Mesenchymal stem cell (in vitro differentiated cells and primary cell): Measurements from ENCODE around the gene APP.

ENCODE experiments used
- DNase-seq: peaks from one replicate; pipeline ENCODE4 v3.0.0-alpha.2; 2013
- H2AFZ ChIP-seq: one replicate; pipeline ENCODE4 v1.6.1; 2013; ENCODE audit warnings: low read depth, mild to moderate bottlenecking, control low read depth, inconsistent platforms, low read length, moderate library complexity
- H2AK5ac ChIP-seq: 2 replicates; pipeline ENCODE4 v1.6.1; 2013; ENCODE audit warnings: low read length, moderate library complexity, mild to moderate bottlenecking, inconsistent platforms; ENCODE audit not compliant: severe bottlenecking
- H2BK120ac ChIP-seq: one replicate; pipeline ENCODE4 v1.6.1; 2013; ENCODE audit warnings: low read depth, mild to moderate bottlenecking, inconsistent platforms, low read length, moderate library complexity
- H2BK12ac ChIP-seq, 2 experiments: one replicate each; pipeline ENCODE4 v1.6.1; 2013; ENCODE audit warnings: inconsistent platforms in 2 of 2, low read length in 2 of 2, mild to moderate bottlenecking in 2 of 2, moderate library complexity in 2 of 2, control low read depth in 1 of 2
- H2BK15ac ChIP-seq: one replicate; pipeline ENCODE4 v1.6.1; 2013; ENCODE audit warnings: mild to moderate bottlenecking, low read depth, inconsistent platforms; ENCODE audit not compliant: poor library complexity, severe bottlenecking
- H2BK5ac ChIP-seq: 2 replicates; pipeline ENCODE4 v1.6.1; 2013; ENCODE audit warnings: low read depth, mild to moderate bottlenecking, low read length, control low read depth, inconsistent platforms; ENCODE audit not compliant: poor library complexity, severe bottlenecking
- H3K14ac ChIP-seq, 2 experiments: one replicate each; pipeline ENCODE4 v1.6.1; 2013; ENCODE audit warnings: inconsistent platforms in 2 of 2, low read length in 2 of 2, control low read depth in 1 of 2, mild to moderate bottlenecking in 1 of 2, moderate library complexity in 1 of 2
- H3K18ac ChIP-seq, 2 experiments: one replicate each; pipeline ENCODE4 v1.6.1; 2013; ENCODE audit warnings: inconsistent platforms in 2 of 2, low read length in 2 of 2, control low read depth in 1 of 2, low read depth in 1 of 2, mild to moderate bottlenecking in 1 of 2
- H3K23ac ChIP-seq, 2 experiments: one replicate each; pipeline ENCODE4 v1.6.1; 2013; ENCODE audit warnings: inconsistent platforms in 2 of 2, low read length in 2 of 2, mild to moderate bottlenecking in 2 of 2, moderate library complexity in 2 of 2, control low read depth in 1 of 2
- H3K27ac ChIP-seq: 2 replicates; pipeline ENCODE4 v1.5.1; 2013; ENCODE audit warnings: mild to moderate bottlenecking, moderate library complexity, low read length, control low read depth, inconsistent platforms; ENCODE audit not compliant: poor library complexity, severe bottlenecking
- H3K27me3 ChIP-seq, 2 experiments: 2 replicates each; pipeline versions ENCODE4 v1.6.1 to v1.7.0; 2013; ENCODE audit warnings: low read length in 2 of 2, mild to moderate bottlenecking in 2 of 2, moderate library complexity in 2 of 2, control low read depth in 1 of 2, inconsistent platforms in 1 of 2; ENCODE audit not compliant: control insufficient read depth in 1 of 2, insufficient read depth in 1 of 2
- H3K36me3 ChIP-seq, 2 experiments: 2 replicates each; pipeline versions ENCODE4 v1.6.1 to v1.7.0; 2013; ENCODE audit warnings: low read length in 2 of 2, control low read depth in 1 of 2, inconsistent platforms in 1 of 2, low read depth in 1 of 2, mild to moderate bottlenecking in 1 of 2; ENCODE audit not compliant: insufficient read depth in 2 of 2, control insufficient read depth in 1 of 2
- H3K4ac ChIP-seq, 2 experiments: one replicate each; pipeline ENCODE4 v1.6.1; 2013; ENCODE audit warnings: inconsistent platforms in 2 of 2, low read length in 2 of 2, mild to moderate bottlenecking in 2 of 2, moderate library complexity in 2 of 2, control low read depth in 1 of 2, low read depth in 1 of 2
- H3K4me1 ChIP-seq: 2 replicates; pipeline ENCODE4 v1.6.1; 2013; ENCODE audit warnings: low read depth, low read length, control low read depth; ENCODE audit not compliant: control insufficient read depth, insufficient read depth
- H3K4me2 ChIP-seq: 2 replicates; pipeline ENCODE4 v1.6.1; 2013; ENCODE audit warnings: low read length, mild to moderate bottlenecking, inconsistent platforms; ENCODE audit not compliant: poor library complexity, severe bottlenecking
- H3K4me3 ChIP-seq, 2 experiments: 2 replicates each; pipeline versions ENCODE4 v1.5.1 to v1.7.0; 2013; ENCODE audit warnings: low read length in 2 of 2, mild to moderate bottlenecking in 2 of 2, control low read depth in 1 of 2, low read depth in 1 of 2; ENCODE audit not compliant: insufficient read depth in 1 of 2
- H3K79me1 ChIP-seq: replicated peaks from 2 replicates; pipeline ENCODE4 v1.6.1; 2013; ENCODE audit warnings: mild to moderate bottlenecking, control low read depth, low read length, inconsistent platforms; ENCODE audit not compliant: poor library complexity, severe bottlenecking
- H3K9ac ChIP-seq: 2 replicates; pipeline ENCODE4 v1.7.0; 2013; ENCODE audit warnings: mild to moderate bottlenecking, low read length, moderate library complexity
- H3K9me3 ChIP-seq: 2 replicates; pipeline ENCODE4 v1.7.0; 2013; ENCODE audit warnings: mild to moderate bottlenecking, low read length; ENCODE audit not compliant: control insufficient read depth
- H4K8ac ChIP-seq: one replicate; pipeline ENCODE4 v1.6.1; 2013; ENCODE audit warnings: inconsistent platforms, mild to moderate bottlenecking, low read length, moderate library complexity
- H4K91ac ChIP-seq: one replicate; pipeline ENCODE4 v1.6.1; 2013; ENCODE audit warnings: mild to moderate bottlenecking, low read length, inconsistent platforms
- WGBS: methylation state at CpG from one replicate; pipeline ENCODE4 v1.1.7; 2013; ENCODE audit warnings: mixed read lengths; 5-methylcytosine and 5-hydroxymethylcytosine counted together

Gene APP

DNA sequence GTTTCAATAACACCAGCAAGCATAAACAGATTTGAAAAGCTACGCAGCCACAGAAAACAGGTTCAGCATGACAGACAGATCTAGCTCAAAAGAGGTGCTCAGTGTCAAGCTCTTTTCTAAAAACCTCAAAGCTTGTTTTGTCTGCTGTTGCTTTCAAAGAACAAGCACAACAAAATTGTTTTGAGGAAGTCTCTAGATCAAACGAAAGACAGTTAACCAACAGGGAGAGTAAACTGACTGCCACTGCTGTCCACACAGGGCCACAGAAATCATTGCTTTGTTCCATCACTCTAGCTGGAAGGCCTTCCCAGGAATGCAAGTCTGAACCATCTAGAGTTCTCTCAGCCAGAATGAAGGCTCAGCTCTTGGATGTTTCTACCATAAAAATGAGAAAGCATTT, 12.8 kb downstream of the APP start:
- Histone ChIP-seq H3K27me3 (no peaks in the 10 kb centered on the region), H2AFZ (no peak overlapping the region), H2BK120ac (no peak overlapping the region), H2AK5ac (no peak overlapping the region), H2BK15ac (no peak overlapping the region), H4K8ac (no peak overlapping the region), H3K23ac (no peak overlapping the region), H2BK5ac (no peak overlapping the region), H3K14ac (no peak overlapping the region), H3K79me1 (no peaks in the 10 kb centered on the region), H3K4me2 (no peak overlapping the region), H3K36me3 (peaks cover 3 to 10% of the 10 kb centered on the region in 2 experiments), H3K4ac (no peak overlapping the region), H3K9ac (no peak overlapping the region), H3K4me3 (no peak overlapping the region), H3K4me1 (peaks cover 8% of the 10 kb centered on the region), H2BK12ac (no peak overlapping the region), H4K91ac (no peak overlapping the region), H3K9me3 (no peaks in the 10 kb centered on the region), H3K18ac (no peak overlapping the region), H3K27ac (no peak overlapping the region)
- 86% methylated on average over 2 of the region's 2 CpGs for WGBS
- no peak for DNase-seq

DNA sequence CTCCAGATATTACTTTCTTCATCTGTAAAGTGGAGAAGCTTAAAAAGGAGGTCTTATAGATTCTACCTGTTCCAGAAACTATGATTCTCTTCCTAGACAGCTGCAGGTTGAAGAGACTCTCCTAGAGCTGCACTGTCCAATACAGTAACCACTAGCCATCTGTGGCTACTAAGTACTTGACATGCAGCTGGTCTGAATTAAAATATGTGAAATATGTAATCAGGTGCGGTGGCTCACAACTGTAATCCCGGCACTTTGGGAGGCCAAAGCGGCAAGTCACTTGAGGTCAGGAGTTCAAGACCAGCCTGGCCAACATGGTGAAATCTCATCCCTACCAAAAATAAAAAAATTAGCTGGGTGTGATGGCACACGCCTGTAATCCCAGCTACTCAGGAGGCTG, 15.8 kb downstream of the APP start:
- peaks cover 7% of the 10 kb centered on the region for H3K4me1 ChIP-seq
- no peak overlapping the region for H3K18ac ChIP-seq
- no peaks in the 10 kb centered on the region for H3K27me3 ChIP-seq
- no peak overlapping the region for H3K4ac ChIP-seq
- H4K8ac ChIP-seq: no peak overlapping the region
- no peak overlapping the region for H3K27ac ChIP-seq
- H2BK5ac ChIP-seq: no peak overlapping the region
- H3K36me3 ChIP-seq: peaks cover 0 to 14% of the 10 kb centered on the region in 2 experiments
- H2BK12ac ChIP-seq: no peak overlapping the region
- 91% methylated on average over 4 of the region's 4 CpGs for WGBS
- no peak overlapping the region for H3K9ac ChIP-seq
- H2BK120ac ChIP-seq: no peak overlapping the region
- DNase-seq: no peak
- H2BK15ac ChIP-seq: no peak overlapping the region
- peaks cover under 1% of the 10 kb centered on the region for H3K79me1 ChIP-seq
- no peaks in the 10 kb centered on the region for H3K9me3 ChIP-seq
- H3K23ac ChIP-seq: no peak overlapping the region
- no peak overlapping the region for H3K4me2 ChIP-seq
- no peak overlapping the region for H4K91ac ChIP-seq
- H3K4me3 ChIP-seq: no peak overlapping the region
- no peak overlapping the region for H3K14ac ChIP-seq
- H2AK5ac ChIP-seq: no peak overlapping the region
- no peak overlapping the region for H2AFZ ChIP-seq

DNA sequence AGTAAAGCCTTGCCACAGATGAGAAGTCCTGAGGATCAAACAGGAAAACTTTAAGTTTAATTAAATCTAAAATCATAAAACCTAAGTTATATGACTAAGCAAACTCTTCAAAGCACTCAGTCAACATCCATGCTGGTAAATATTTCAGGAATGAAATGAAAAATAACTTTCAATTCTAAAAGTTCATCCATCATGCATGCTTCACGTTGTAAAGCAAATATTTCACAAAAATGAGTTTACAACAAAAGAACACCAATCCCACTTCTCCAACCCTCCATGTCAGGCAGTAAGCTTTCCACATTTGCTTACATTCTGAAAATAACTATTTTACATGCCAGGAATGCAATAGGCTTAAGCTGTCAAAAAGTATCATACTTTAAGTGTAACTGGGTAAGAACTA, 16.8 kb downstream of the APP start:
- no peak overlapping the region for H3K4me2 ChIP-seq
- DNase-seq: no peak
- H4K91ac ChIP-seq: no peak overlapping the region
- H3K14ac ChIP-seq: no peak overlapping the region
- no peak overlapping the region for H2BK5ac ChIP-seq
- H3K4me1 ChIP-seq: peaks cover 6% of the 10 kb centered on the region
- WGBS: 52% methylated on average over 1 of the region's 1 CpG
- no peaks in the 10 kb centered on the region for H3K9me3 ChIP-seq
- no peak overlapping the region for H4K8ac ChIP-seq
- no peak overlapping the region for H2AFZ ChIP-seq
- H3K4me3 ChIP-seq: no peak overlapping the region
- H3K36me3 ChIP-seq: peaks cover 0 to 14% of the 10 kb centered on the region in 2 experiments
- peaks cover 1% of the 10 kb centered on the region for H3K79me1 ChIP-seq
- no peak overlapping the region for H2BK15ac ChIP-seq
- no peak overlapping the region for H3K23ac ChIP-seq
- no peak overlapping the region for H2BK12ac ChIP-seq
- no peaks in the 10 kb centered on the region for H3K27me3 ChIP-seq
- no peak overlapping the region for H3K4ac ChIP-seq
- H2AK5ac ChIP-seq: no peak overlapping the region
- H2BK120ac ChIP-seq: no peak overlapping the region
- H3K9ac ChIP-seq: no peak overlapping the region
- H3K18ac ChIP-seq: no peak overlapping the region
- H3K27ac ChIP-seq: peak overlapping the region; percentile 22

DNA sequence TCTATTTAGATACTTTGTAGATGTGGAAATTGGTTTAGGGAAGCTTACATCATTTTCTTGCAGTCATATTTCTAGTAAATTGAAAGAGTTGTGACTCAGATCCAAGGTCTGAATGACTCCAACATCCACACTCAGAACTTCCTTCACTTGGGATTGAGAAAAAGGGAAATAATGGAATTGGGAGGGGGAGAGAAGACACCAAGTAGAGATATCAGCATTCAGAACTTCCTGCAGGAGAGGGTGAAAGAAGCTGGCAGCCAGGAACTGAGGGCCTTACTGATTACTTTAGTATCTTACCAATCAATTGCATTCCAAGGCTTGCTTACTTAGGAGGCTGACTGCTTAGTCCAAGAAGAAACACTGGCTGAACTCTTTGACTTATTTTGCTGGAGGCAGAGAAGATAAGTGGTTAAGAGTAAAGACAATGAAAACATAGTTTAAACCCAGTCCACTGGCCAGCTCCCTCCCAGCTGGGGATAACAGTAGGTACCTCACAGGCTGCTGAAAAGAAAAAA, 21.7 kb downstream of the APP start:
- H3K14ac ChIP-seq: no peak overlapping the region
- H3K9ac ChIP-seq: peak overlapping the region; percentile 65
- H3K36me3 ChIP-seq: peaks cover 0 to 27% of the 10 kb centered on the region in 2 experiments
- no peak overlapping the region for H4K8ac ChIP-seq
- peak; percentile 63 for DNase-seq
- no peaks in the 10 kb centered on the region for H3K9me3 ChIP-seq
- H3K18ac ChIP-seq: no peak overlapping the region
- no peak overlapping the region for H2BK15ac ChIP-seq
- H3K79me1 ChIP-seq: peaks cover 8% of the 10 kb centered on the region
- H3K23ac ChIP-seq: no peak overlapping the region
- no peak overlapping the region for H3K4me2 ChIP-seq
- H3K4me1 ChIP-seq: peaks cover 10% of the 10 kb centered on the region
- no peak overlapping the region for H2BK120ac ChIP-seq
- no peak overlapping the region for H2AK5ac ChIP-seq
- peak overlapping the region; percentile 73 for H3K27ac ChIP-seq
- H3K4me3 ChIP-seq: no peak overlapping the region
- no peak overlapping the region for H2BK12ac ChIP-seq
- H4K91ac ChIP-seq: no peak overlapping the region
- no peak overlapping the region for H2AFZ ChIP-seq
- no peaks in the 10 kb centered on the region for H3K27me3 ChIP-seq
- H2BK5ac ChIP-seq: no peak overlapping the region
- no peak overlapping the region for H3K4ac ChIP-seq
